B cell (primary cell): ENCODE data around the gene RPS10.
"Not testable (repeated sequence)": the region's sequence is repeated elsewhere in the genome, so short reads cannot be mapped to it uniquely, and the experiment has no call there.

Source experiments
- CTCF ChIP-seq: fragments of 200-600 bp; IDR thresholded peaks from one replicate; pipeline ENCODE4 v1.8.0; 2022; ENCODE audit warnings: antibody characterized with exemption, mild to moderate bottlenecking
- EZH2 ChIP-seq: IDR thresholded peaks from 2 replicates; pipeline ENCODE4 v1.6.1; 2012; ENCODE audit warnings: borderline replicate concordance, low read depth, mild to moderate bottlenecking, moderate library complexity, low read length; ENCODE audit not compliant: insufficient read depth, poor library complexity, severe bottlenecking

GRCh38 chr6:34407915-34408314, 18.0 kb downstream of the RPS10 start:
- TF ChIP-seq EZH2, CTCF: not testable (repeated sequence)
